CD4-positive, alpha-beta T cell treated with Interleukin-2 at 100 ng/mL for 4 hours (primary cell): ENCODE measurements around the gene TRIM37.
"Not testable (repeated sequence)": the region's sequence is repeated elsewhere in the genome, so short reads cannot be mapped to it uniquely, and the experiment has no call there.

ENCODE experiments used
- DNase-seq: peaks from one replicate; pipeline ENCODE4 v3.0.0-alpha.2; 2020; ENCODE audit warnings: low spot score

The TRIM37 gene

DNA sequence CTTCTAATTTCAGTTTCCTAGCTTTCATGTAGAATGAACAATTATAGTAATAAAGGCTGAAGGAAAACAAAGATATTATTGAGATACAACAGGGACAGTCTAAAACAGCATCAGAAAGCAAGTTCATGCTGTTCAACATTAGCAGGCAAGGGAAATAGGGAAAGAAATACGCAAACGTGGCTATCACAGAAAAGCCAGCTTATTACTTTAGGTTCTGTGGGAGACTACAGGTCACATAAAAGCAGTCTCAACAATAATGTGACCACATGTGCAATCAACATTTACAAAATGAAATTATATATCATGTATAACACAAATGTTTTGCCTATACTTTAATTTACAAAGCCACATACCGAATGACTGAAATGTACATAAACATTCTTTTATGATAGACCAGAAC lies 4.9 kb upstream of the TRIM37 start:
- no peak for DNase-seq

DNA sequence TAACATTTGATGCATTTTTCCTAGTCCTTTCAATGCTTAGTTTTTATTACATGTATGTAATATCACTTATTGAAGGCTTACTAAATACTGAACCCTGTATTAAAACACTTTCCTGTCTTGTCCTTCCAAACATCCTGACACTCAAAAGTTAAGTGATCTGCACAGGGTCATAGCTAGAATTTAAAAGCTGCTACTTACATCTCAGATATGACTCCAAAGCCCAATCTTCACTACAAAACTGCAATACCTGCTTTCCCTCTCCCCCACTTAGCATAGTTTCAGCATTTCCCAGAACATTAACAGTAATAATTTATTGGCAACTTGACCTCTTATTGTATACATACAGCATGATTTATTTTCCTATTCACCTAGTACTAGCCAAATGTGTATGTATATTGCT lies 4.3 kb upstream of the TRIM37 start:
- DNase-seq, result no peak

DNA sequence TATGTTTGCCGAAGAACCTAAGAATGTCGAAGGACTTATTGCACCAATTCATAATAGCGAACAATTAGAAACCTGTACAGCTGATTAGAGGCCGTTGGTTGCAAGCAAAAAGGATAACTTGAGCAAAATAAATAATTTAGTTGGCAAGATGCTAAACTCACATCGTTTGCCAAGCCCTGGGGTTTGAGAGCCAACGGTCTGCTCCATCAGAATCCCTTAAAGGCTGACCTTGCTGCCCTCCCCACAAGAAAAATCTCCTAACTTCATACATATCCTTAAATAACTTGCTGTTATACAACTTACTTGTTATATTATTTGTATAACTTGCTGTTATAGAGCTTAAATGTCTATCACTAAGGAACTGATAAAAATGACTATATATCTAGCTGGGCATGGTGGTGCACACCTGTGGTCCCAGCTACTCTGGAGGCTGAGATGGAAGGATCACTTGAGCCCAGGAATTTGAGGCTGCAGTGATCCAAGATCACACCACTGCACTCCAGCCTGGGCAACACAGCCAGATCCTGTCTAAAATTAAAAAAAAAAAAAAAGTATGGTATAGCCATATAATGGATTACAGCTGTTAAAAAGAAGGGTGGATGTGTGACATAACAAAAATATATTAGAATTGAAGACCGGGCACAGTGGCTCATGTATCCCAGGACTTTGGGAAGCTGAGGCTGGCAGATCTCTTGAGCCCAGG lies 1.9 kb upstream of the TRIM37 start:
- no peak for DNase-seq

DNA sequence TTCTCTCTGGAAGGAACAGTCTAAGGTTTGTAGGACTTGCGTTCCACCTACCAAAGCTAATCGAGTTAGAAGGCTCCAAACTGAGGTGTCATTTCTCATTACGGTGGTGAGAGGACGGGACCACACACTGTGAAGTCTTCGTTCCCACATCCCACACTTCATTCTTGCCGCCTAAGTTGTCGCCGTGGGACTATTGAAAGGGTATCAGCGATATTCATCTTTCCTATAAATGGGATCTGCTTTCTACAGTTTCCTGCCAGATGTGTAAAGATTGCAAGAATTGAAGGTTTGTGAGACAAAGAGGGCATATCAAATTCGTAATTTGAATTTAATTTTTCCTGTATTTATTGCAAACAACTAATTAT lies 608 bp upstream of the TRIM37 start:
- DNase-seq, result no peak

DNA sequence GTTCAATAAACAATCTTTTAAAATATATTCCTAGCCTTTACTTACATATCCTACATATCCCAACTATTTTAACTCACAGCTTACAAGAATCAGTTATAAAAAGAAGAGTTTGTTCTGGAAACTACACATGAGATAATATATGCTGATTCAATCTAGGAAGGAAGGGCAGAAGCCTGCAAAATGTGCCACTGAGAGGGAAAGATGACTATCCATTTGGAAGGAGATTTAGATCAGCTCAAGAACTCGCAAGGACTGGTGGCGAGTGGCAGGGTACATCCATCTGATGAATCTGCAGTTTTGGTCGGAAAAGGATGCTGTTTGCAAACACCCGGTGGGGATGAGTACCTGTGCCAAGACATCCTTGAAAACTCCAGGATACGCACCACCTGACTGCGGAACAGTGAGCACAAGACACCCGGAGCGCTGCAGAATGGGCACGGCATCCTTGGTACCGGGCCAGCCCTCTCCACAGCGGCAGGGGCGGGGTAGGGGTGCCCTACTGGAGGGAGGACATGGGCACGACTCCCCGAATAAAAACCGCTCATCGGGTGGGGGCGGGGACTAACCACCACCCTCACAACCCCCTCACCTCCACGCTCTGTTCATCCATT lies 723 bp downstream of the TRIM37 start:
- peak; percentile 72 for DNase-seq

DNA sequence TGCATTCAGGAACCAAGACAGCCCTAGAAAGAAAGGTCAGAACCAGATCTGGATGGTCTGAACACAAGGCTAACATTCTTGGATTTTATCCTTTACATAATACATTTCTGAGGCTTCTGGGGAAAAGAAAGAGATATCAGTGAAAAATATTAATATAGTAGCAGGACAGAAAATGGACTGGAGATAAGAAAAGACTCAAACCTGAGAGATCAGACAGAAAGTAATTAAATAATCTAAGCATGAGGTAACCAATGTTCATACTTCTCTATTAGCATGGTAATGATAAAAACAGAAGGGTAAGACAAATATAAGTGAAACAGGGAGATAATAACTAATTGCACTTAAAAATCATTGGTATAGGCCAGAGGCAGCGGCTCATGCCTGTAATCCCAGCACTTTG lies 5.5 kb downstream of the TRIM37 start:
- no peak for DNase-seq

DNA sequence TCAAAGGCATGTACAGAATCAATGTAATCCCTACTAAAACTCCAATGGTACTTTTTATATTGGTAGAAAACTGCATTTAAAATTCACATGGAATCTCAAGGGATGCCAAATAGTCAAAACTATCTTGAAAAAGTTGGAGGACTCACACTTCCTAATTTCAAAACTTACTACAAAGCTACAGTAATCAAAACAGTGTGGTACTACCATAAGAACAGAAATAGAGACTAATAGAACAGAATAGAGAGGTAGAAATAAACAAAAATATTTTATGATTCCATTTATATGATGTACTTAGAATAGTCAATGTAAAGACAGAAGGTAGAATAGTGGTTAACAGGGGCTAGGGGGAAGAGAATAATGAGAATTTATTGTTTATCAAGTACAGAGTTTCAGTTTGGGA lies 8.8 kb downstream of the TRIM37 start:
- no peak for DNase-seq

DNA sequence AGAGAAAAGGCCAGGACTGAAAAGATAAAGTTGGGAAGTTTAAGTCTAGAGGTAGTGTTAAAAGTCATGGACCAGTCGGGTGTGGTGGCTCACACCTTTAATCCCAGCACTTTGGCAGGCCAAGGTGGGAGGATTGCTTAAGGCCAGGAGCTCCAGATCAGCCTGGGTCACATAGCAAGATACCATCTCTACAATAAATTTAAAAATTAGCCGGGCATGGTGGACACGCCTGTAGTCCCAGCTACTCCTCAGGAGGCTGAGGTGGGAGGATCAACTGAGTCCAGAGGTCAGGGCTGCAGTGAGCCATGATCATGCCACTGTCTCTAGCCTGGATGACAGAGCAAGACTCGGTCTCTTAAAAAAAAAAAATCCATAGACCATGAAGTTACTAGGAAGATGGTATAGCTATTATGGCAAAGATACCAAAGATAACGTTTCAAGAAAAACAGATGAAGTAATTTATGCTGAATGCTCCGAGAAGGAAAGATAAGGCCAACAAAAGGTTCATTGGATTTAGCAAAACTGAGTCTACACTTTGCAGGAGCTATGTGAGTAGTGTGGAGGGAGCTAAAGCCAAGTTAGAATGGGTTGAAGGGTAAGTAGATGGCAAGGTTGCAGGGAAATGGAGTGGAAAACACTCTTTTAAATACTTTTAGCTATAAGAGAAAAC lies 11.7 kb downstream of the TRIM37 start:
- no peak for DNase-seq

DNA sequence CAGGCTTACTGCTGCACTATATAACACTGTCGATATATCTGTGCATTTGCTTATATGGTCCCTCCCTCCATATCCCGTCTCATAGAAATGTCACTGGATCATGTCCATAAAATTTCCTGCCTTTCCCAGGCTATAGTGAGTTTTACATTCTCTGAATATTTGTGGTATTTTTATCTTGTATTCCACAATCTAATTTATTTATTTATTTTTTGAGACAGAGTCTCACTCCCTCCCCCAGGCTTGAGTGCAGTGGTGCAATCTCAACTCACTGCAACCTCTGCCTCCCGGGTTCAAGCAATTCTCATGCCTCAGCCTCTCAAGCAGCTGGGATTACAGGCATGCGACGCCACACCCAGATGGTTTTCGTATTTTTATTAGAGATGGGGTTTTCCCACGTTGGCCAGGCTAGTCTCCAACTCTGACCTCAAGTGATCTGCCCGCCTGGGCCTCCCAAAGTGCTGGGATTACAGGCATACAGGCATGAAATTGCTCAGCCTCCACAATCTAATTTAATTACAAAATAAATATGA lies 12.9 kb downstream of the TRIM37 start:
- no peak for DNase-seq

DNA sequence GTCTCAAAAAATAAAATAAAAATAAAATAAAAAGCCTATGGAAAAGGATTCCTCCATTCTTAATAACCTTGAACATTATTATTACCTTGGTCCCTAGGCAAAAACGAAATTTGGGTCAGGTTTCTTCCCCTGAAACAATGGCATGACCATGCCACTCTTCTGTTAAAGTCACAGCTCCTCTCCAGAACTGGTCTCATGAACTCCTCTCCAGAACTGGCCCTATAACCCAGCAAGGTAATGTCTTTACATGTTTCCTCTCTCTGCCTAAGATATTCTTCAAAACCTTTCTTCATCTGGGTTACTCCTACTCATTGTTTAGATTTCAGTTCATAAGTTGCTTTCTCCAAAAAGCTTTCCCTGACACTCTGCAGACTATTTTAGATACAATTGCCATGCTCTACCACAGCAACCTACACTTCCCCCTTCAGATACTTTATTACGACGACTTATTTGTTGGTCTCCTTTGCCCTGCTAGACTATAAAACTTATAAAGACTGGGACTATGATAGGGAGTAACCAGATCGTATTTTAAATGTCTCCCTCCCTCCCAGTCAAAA lies 13.5 kb downstream of the TRIM37 start:
- no peak for DNase-seq

DNA sequence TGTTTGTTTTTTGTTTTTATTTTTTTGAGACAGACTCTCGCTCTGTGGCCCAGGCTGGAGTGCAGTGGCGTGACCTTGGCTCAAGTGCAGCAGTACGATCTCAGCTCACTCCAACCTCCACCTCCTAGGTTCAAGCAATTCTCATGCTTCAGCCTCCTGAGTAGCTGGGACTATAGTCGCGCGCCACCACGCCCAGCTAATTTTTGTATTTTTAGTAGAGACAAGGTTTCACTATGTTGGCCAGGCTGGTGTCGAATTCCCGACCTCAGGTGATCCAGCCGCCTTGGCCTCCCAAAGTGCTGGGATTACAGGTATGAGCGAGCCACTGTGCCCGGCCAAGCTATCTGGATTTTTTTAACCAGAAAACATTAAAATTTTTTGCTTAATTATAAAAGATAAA lies 16.1 kb downstream of the TRIM37 start:
- not testable (repeated sequence) for DNase-seq

DNA sequence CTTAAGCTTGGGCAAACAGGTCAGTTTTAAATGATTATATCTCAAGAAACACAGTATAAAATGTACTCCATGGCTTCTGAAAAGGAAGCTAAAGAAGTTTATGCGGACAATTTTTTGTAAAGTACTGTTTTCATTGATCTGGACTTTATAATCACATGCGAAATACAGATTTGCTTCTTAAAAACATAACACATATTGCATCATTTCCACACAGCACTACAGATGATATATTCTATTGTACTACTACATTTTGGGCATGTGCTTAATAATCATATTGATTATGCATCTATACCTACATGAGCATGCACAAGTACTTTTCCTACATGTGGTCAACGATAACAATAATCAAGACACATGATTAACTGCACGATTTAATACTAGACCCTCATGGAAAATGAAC lies 22.5 kb downstream of the TRIM37 start:
- no peak for DNase-seq

DNA sequence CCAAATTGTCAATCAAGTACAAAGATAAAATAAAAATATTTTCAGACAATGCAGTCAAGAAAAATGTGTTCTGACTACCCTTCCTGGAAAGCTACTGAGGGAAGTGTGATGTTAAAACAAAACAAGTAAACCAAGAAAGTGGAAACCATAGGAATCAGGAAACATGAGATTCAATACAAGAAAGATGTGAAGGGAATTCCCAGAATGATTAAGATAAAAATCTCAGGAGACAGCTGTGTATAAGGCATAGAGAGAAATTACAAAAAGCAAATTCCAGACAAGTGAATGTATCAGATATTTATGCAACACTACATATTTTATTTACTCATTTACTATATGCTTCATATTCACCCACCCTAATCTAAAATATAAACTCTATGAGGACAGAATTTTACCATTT lies 32.2 kb downstream of the TRIM37 start:
- no peak for DNase-seq

DNA sequence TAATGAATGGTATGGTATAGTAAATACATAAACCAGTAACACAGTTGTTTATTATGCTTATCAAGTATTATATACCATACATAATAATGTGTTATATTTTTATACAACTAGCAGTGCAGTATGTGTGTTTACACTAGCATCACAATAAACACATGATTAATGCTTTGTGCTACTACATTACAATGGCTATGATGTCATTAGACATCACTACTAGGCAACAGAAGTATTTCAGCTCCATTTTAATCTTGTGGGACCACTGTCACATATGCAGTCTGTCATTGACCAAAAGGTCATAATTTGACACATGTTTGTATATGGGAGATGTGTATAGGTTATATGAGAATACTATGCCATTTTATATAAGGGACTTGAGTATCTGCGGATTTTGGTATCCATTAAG lies 32.7 kb downstream of the TRIM37 start:
- DNase-seq, result no peak

DNA sequence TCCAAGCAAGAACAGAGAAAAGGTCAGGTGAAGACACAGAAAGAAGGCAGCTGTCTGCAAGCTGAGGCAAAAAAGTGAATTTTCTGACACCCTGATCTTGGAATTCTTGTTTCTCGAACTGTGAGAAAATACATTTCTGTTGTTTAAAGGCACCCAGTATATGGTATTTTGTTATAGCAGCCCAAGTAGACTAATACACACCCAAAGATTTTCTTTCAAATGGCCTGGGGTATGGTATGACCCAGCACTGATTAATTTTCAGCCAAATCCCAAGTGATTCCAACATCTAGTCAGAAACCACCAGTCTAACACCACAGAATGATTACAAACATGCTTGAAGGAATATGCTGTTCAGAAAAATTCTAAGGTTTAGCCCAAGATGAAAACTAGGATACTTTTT lies 36.8 kb downstream of the TRIM37 start:
- DNase-seq, result no peak

DNA sequence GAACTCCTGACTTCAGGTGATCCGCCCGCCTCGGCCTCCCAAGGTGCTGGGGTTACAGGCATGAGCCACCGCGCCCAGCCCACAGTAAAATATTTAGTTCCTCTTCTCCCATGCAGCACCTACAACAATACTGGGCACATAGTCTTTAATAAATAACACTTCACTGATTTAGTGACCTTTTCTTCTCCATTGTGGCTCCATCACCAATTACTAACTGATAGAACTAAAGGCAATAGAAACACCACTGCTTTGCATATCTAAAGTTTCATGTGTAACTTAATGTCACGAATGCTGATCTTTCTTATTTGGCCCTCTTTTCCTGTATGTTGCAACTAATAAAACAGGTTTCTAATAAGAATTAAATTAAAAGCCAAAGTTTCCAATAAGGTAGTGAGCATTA lies 38.9 kb downstream of the TRIM37 start:
- DNase-seq, result no peak

DNA sequence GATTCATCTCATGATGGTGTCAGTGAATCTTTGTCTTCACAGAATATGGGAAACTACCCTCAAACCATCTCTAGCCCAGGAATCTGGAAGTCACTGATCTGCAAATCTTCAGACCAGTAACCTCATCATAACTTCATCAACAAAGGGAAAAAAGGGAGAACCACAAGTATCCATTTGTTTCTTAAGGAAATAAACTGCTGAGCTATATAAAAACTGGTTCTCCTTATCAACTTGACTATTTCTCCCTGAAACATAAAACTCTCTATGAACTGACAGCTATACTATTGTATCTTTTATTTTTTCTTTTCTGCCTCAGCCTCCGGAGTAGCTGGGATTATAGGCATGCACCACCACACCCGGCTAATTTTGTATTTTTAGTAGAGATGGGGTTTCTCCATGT lies 39.3 kb downstream of the TRIM37 start:
- no peak for DNase-seq

DNA sequence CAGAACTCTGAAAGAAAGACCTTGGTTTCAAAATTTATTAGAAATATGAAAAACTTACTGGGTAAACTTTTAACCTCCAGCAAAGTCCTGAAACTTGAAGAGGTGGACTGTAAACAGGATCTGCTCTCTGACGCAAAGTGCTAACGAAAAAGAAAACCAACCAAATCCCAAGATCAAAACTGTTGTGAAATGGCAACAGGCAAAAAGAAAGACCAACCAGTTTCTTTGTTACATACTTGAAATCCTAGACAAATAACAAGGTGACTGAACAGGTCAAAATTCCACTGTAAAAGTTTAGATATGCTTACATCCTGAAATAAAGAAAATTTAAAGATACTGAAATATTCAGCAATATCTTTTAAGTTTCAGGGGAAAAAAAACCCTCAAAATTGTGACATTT lies 44.2 kb downstream of the TRIM37 start:
- no peak for DNase-seq

DNA sequence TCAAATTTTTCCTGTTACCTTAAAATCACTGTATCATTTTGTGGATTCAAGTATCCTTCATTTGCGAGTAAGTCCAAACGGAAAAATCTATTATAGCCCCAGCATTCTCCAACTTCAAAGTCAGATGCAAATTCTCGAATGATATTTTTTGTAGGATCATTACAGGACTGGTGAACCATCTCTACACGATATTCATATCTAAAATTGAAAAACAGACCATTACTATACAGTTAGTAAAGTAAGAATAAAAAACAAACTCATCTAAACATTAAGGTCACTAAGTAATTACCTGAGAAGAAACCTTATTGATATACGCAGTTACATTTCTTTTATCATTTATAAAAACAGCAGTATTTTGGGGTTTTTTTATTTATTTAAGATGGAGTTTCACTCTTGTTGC lies 49.8 kb downstream of the TRIM37 start:
- DNase-seq, result no peak

DNA sequence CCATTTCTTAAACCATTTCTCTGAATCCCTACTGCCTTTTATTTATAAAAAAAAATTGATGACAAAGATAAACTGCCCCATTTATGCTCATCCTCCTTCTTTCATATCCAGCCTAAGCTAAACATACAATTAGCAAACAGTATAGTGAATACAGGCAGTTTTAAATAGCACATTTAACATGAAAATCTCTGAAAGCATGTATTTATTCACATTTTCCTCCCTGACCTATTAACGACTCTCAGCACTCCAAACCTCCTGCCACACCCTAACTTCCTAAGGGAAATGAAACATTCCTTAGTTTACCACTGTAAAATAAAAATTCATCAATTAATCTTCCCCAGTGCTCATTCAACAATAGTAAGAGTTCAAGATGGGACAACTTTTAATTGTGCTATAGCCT lies 56.9 kb downstream of the TRIM37 start:
- DNase-seq, result no peak

DNA sequence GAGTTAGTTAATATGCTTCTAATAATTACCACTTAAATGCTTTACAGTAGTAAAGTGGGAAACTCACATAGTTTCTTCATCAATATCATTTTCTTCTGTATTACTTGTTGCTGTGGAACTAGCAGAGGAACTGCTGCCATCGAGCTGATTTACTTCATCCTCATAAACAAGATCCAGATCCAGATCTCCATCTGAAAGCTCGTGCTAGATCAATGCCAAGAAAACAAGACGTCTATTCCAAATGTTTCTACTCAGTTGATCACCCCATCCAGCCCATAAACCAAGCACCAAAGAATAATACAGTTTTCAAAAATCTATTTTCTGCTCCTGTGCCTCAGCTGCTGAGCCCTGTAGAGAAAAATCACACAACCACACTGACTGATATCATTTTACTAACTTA lies 59.1 kb downstream of the TRIM37 start:
- no peak for DNase-seq

DNA sequence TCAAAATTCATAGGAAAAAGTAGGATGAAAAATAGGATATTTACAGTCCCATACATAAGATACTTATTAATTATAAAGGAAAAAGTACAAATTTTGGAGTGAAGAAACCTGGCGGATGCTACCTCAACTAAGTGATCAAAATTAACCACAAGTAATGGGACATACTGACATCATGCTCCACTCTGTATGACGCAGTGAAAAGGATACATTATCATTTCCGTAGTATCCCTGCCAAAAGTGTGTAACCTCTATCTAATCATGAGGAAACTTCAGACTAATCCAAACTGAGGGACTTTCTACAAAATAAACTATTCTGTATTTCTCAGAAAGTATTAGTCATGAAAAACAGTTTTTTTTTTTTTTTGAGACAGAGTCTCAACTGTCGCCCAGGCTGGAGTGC lies 60.5 kb downstream of the TRIM37 start:
- no peak for DNase-seq

DNA sequence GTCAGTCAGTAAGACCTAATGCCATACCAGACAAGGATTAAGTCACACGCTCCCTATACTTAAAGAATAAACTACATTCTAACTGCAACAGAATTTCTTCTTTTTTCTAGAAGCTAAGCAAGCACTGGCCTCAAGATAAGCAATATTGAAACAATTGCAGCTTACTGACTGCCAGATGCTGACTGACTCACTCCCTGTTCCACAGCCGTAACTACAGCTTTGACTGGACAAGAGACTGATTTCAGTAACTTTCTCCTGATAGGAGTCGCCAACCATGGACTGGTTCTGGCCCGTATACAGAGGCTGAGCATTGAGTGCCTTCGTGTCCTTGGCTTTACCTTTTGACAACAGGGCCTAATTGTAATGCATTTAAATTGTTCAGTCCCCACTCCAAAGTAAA lies 67.9 kb downstream of the TRIM37 start:
- DNase-seq, result no peak
